Measurements from ENCODE around the gene SLC1A2. TPM values are rescaled to one million over a fixed set of nuclear protein-coding genes. Genes with fewer than 3 reads are reported as not detected.
A peak's percentile ranks its signal among the peaks of the same experiment; 100 is the strongest.

SLC1A2 gene
- polyA plus RNA-seq, 1 experiment = 0.60 TPM

DNA sequence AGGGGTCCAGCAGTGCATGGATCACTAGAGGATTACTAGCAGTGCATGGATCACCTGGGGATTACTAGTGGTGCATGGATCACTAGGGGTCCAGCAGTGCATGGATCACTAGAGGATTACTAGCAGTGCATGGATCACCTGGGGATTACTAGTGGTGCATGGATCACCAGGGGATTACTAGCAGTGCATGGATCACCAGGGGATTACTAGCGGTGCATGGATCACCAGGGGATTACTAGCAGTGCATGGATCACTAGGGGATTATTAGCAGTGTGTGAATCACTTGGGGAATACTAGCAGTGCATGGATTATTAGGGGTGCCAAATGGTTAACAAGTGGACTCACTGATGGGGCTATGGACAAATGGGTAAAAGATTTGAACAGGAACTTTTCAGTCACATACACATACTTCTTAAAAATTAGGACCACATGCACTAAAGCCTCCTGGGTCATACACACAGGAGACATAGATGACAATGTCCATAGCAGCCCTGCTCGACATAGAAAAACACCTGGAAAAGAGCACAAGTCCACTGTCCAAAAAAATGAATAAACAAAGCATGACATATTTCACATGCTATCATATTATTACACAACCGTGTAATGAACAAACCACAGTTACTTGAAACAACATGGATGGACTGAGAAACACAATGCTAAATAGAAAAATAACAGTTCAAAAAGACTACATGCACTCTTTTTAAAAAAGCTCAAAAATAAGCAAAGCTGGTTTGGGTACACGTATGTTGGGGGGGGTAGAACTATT lies 170.6 kb downstream of the SLC1A2 start:
- Histone ChIP-seq H3K4me3 (ENCODE audit: low read depth, low read length) (no peak overlapping the region), H3K36me3 (ENCODE audit: control insufficient read depth, insufficient read depth, low read length) (no peaks in the 10 kb centered on the region), H3K27me3 (ENCODE audit: control insufficient read depth, insufficient read depth, low read length) (no peaks in the 10 kb centered on the region)
- no peak for DNase-seq (ENCODE audit: low read depth)
- POLR2A ChIA-PET = no interaction called here
- TF ChIP-seq, protein P1, sequence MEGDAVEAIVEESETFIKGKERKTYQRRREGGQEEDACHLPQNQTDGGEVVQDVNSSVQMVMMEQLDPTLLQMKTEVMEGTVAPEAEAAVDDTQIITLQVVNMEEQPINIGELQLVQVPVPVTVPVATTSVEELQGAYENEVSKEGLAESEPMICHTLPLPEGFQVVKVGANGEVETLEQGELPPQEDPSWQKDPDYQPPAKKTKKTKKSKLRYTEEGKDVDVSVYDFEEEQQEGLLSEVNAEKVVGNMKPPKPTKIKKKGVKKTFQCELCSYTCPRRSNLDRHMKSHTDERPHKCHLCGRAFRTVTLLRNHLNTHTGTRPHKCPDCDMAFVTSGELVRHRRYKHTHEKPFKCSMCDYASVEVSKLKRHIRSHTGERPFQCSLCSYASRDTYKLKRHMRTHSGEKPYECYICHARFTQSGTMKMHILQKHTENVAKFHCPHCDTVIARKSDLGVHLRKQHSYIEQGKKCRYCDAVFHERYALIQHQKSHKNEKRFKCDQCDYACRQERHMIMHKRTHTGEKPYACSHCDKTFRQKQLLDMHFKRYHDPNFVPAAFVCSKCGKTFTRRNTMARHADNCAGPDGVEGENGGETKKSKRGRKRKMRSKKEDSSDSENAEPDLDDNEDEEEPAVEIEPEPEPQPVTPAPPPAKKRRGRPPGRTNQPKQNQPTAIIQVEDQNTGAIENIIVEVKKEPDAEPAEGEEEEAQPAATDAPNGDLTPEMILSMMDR (IDR thresholded peaks at IDR 0.05; ENCODE audit: insufficient read depth, low read depth, low read length) = no peak
- CTCF ChIA-PET = no interaction called here

DNA sequence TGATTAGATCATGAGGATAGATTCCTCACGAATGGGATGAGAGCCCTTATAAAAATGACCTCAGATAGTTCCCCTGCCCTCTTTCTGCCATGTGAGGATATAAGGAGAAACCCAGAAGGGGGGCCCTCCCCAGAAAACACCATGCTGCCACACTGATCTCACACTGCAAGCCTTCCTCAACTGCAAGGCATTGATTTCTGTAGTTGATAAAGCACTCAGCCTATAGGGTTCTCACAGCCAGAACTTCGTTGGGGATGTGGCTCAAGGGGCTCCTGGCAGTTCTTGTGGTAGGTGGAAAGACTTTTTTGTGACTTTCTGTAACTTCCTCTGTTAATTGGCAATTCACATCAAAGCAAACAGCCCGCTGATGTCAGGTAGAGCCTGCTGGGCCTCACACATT lies 171.5 kb downstream of the SLC1A2 start:
- Histone ChIP-seq H3K27me3 (ENCODE audit: control insufficient read depth, insufficient read depth, low read length) (no peaks in the 10 kb centered on the region), H3K4me3 (ENCODE audit: low read depth, low read length) (no peak overlapping the region), H3K36me3 (ENCODE audit: control insufficient read depth, insufficient read depth, low read length) (no peaks in the 10 kb centered on the region)
- ChIA-PET CTCF (interaction anchor here (2.6 kb wide), 1 partner anchor 11 kb away, joined by 11 read pairs; no protein-coding TSS in a partner anchor), POLR2A (no interaction called here)
- no peak for DNase-seq (ENCODE audit: low read depth)
- TF ChIP-seq, protein P1 (IDR thresholded peaks at IDR 0.05; ENCODE audit: insufficient read depth, low read depth, low read length) = no peak

DNA sequence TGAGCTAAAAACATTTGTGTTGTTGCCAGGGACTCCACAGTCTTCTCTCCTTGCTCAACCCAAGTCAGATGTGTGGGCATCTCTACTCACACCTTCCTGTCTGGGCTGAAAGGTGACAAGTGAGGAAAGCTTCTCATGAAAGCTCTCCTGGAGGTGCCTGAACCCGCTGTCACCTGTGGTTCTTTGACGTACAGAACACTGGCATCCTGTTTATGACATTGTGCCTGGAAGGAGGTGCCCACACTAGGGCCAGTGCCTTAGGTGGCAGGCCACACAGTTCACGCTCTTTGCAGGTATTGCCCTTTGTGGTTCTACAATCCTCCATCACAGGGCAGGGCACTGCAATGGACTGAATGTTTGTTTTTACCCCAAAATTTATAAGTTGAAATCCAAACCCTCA lies 171.9 kb downstream of the SLC1A2 start:
- POLR2A ChIA-PET = no interaction called here

DNA sequence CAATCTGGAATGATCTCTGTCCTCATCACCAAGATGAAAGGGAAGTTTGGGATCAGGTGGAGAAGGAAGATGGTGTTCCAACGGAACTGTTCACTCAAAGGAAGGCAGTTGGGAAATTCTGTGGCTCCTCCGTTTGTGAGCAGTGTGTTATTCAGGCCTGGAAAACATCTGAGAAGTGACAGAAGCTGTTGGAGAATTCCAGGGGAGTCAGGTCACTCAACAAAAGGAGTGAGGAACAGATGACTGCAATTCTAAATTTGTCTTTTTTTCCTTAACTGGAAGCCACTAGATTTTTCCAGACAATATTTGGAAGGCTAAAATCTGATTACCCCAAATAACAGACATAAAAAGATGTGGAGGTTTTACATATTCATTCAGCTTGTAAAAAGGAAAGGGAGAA lies 172.6 kb downstream of the SLC1A2 start:
- TF ChIP-seq, protein P1 (IDR thresholded peaks at IDR 0.05; ENCODE audit: insufficient read depth, low read depth, low read length) = no peak
- Histone ChIP-seq H3K27me3 (ENCODE audit: control insufficient read depth, insufficient read depth, low read length) (no peaks in the 10 kb centered on the region), H3K4me3 (ENCODE audit: low read depth, low read length) (no peak overlapping the region), H3K36me3 (ENCODE audit: control insufficient read depth, insufficient read depth, low read length) (no peaks in the 10 kb centered on the region)
- CTCF ChIA-PET = interaction anchor here (0.6 to 2.6 kb wide), 4 partner anchors 10 to 753 kb away, joined by 3 to 11 read pairs (median 3); no protein-coding TSS in a partner anchor
- peak; percentile 35 for DNase-seq (ENCODE audit: low read depth)
- POLR2A ChIA-PET = no interaction called here

More for the DNA sequence above, 171.9 kb downstream of the SLC1A2 start:
- TF ChIP-seq, protein P1 (IDR thresholded peaks at IDR 0.05; ENCODE audit: insufficient read depth, low read depth, low read length) = no peak
- DNase-seq (ENCODE audit: low read depth) = no peak
- Histone ChIP-seq H3K4me3 (ENCODE audit: low read depth, low read length) (no peak overlapping the region), H3K36me3 (ENCODE audit: control insufficient read depth, insufficient read depth, low read length) (no peaks in the 10 kb centered on the region), H3K27me3 (ENCODE audit: control insufficient read depth, insufficient read depth, low read length) (no peaks in the 10 kb centered on the region)
- CTCF ChIA-PET = interaction anchor here (2.6 kb wide), 1 partner anchor 10 kb away, joined by 11 read pairs; no protein-coding TSS in a partner anchor

DNA sequence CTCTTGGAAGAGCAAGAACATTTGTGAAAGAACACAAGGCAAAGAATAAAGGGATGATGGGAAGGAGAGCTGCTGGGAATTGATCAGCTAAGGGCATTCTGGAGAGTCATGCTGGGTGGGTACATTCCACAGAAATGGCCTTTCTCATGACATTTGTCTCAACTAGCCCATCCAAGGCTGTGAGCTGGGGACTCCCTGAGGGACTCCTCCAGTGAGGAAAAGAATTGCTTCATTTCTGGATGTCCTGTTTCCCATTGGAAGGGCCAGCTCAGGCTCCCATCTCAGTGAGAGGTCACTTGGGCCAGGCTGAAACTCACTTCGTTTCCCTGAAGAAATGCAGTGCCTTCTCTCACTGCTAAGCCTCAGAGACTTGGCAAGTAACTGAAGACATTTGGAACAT lies 173.6 kb downstream of the SLC1A2 start:
- H3K36me3 ChIP-seq (ENCODE audit: control insufficient read depth, insufficient read depth, low read length) = no peaks in the 10 kb centered on the region
- POLR2A ChIA-PET = no interaction called here
- no peak overlapping the region for H3K4me3 ChIP-seq (ENCODE audit: low read depth, low read length)
- TF ChIP-seq, protein P1 (IDR thresholded peaks at IDR 0.05; ENCODE audit: insufficient read depth, low read depth, low read length) = no peak
- no peaks in the 10 kb centered on the region for H3K27me3 ChIP-seq (ENCODE audit: control insufficient read depth, insufficient read depth, low read length)
- CTCF ChIA-PET = interaction anchor here (1.0 to 2.6 kb wide), 3 partner anchors 9 to 319 kb away, joined by 3 to 11 read pairs (median 4); no protein-coding TSS in a partner anchor
- DNase-seq (ENCODE audit: low read depth) = no peak
